Colon (tissue), 2 donors: ENCODE results near the gene TLE5.
"Not testable (repeated sequence)": the region's sequence is repeated elsewhere in the genome, so short reads cannot be mapped to it uniquely, and the experiment has no call there.

Source experiments
- FAIRE-seq: peaks from 2 replicates; lab custom pipeline; 2012; peaks lifted over from hg19 to GRCh38; lab: Jason Lieb, UNC
- donor health status: control.
- donor health status: control.

TLE5 gene

DNA sequence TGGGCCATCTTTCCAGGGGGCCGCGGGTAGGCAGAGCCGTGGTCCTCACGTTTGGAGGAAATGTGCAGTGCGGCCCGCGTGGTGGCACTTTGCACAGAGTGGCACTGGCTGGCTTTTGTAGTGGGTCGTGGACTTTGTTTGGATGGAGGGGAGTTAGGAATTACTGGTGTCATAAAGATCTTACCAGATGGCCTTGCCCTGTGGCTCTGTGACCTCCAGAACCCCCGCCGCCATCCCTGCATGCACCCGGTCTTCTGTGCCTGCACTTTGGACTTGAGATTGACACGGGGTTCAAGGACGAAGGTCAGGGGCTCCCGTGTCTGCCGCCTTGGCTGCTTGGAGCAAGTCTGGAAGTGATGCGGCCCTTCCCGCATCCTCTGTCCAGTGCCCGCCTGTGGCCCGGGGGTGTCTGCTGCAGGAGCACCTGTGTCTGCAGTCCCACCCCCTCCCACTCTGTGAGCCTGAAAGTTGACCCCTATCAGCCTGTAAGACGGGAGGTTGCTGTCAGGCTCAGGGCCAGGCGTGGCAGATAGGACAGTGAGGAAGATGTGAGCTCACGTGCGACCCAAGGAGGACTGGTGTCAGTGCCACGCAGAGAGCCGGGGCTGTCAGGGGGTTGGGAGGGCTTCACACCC lies 34.1 kb upstream of the TLE5 start:
- no peak for FAIRE-seq

DNA sequence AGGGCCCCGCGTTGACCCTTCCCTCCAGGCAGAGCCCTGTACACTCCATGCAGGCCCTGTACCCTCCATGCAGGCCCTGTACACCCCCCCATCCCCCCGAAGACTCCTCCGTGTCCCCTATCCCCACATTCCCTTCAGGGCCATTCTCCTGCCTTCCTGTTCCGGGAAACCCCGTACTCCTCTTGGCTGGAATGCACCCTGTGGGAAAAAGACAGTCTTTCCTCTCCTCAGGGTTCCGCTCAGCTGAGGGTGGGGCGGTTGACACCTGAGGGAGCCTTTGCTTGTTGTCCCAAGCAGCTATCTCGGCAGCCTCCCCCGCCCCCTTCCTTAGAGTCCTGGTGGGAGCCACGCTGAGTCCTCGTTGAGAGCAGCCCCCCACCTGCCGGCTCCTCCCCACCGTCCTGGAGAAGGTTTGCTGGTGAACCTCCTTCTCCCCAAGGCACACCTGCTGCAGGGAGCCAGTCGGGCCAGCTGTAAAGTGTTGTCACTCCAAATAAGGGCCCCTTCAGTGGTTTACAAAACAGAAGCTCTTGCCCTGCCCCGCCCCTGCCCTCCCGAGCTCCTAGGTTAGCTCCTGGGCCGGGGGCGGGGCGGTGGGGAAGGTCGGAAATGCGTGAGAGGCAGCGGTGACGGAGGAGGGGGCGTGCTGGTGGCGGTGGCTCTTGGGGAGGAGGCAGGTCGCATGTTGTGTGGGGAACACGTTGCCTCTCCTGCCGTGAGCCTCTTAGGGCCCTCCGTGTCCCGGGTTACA lies 33.3 kb upstream of the TLE5 start:
- FAIRE-seq = no peak

DNA sequence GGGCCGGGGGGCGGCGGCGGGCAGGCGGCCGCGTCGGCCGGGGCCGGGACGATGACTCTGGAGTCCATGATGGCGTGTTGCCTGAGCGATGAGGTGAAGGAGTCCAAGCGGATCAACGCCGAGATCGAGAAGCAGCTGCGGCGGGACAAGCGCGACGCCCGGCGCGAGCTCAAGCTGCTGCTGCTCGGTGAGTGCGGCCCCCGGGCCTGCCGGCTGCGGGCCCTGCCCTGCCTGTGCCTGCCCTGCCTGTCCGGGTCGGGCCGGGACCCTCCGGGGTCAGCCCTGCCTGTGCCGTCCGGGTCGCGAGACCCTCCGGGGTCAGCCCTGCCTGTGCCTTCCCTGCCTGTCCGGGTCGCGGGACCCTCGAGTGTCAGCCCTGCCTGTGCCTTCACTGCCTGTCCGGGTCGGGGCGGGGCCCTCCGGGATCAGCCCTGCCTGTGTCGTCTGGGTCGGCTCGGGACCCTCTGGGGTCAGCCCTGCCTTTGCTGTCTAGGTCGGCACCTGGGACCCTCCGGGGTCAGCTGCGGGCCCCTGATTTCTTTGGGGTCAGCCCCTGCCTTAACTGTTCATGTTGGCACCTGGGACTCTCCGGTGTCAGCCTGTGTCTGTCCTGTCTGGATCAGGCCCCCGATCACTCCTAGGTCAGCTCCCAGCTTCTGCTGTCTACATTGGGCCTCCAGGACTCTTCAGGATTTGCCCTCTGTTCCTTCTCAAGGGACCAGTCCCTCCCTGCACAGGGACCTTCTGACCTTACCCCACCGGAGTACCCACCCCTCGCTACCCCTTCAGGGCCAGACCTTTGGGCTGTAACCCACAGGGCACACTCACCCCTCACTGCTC lies 32.5 kb upstream of the TLE5 start:
- no peak for FAIRE-seq

DNA sequence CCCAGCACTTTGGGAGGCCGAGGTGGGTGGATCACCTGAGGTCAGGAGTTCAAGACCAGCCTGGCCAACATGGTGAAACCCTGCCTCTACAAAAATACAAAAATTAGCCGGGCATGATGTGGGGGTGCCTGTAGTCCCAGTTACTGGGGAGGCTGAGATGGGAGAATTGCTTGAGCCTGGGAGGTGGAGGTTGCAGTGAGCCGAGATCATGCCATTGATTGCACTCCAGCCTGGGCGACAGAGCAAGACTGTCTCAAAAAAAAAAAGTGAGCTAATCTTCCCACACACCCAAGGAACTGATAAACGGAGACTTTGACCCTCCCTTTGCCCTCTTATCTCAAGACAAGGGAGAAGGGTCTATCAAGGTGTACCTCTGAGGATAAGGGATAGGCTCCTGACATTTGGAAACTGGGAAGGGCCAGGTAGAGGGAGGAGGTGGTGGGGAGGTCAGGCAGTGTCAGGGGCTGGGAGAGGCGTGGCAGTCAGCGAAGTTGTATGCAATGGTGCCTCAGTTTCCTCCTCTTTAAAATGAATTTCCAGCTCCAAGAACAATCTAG lies 27.1 kb upstream of the TLE5 start:
- not testable (repeated sequence) for FAIRE-seq

DNA sequence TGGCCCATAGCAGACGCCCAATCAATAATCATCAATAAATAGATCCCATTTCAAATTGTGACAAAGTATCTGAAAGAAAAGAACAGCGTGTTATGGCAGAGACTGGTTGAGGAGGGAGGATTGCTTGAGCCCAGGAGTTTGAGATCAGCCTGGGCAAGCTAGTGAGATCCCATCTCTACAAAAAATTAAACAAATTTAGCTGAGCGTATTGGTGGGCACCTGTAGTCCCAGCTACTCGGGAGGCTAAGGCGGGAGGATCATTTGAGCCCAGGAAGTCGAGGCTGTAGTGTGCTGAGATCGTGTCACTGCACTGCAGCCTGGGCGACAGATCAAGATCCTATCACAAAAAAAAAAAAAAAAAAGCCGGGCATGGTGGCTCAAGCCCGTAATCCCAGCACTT lies 25.5 kb upstream of the TLE5 start:
- no peak for FAIRE-seq

DNA sequence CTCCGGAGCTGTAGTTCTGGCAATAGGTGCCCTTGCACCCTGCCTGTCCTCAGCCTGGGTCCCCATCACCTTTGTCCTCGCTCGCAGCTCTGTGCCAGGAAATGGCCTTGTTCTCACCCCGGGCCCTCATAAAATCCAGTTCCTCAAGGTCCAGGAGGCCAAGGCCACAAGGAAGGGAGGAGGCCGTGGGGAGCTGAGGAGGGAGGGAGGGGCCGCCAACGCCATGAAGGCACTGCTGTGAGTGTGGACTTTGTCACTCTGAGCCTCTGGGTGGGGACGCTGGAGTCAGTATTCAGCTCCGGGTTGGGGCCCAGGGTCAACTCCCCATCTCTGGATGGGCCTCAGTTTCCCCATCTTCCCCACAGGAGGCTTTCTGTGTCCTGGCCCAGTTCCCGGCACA lies 22.6 kb upstream of the TLE5 start:
- FAIRE-seq = no peak

DNA sequence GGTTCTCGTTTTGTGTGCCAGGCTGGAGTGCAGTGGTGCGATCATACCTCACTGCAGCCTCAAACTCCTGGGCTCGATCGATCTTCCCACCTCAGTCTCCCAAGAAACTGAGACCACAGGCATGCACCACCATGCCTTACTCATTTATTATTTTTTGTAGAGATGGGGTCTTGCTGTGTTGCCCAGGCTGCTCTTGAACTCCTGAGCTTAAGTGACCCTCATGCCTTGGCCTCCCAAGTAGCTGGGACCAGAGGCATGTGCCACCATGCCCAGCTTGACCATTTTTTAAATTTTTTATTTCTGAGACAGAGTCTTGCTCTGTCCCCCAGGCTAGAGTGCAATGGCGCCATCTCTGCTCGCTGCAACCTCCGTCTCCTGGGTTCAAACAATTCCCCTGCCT lies 21.7 kb upstream of the TLE5 start:
- no peak for FAIRE-seq

DNA sequence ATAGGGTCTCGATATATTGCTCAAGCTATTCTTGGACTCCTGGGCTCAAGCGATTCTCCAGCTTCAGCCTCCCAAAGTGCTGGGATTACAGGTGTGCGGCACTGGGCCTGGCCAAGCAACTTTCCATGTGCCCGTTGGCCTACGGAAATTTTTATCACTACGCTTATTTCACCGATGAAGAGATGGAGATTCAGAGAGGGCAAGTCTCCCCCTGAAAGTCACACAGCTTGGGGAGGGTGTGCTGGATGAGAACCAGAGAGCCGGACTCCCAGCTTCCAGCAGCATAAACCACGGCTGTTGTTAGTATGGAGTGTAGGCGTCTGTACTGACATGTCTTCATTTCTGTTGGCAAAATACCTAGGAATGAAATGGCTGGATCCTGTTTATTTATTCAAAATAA lies 20.0 kb upstream of the TLE5 start:
- no peak for FAIRE-seq

DNA sequence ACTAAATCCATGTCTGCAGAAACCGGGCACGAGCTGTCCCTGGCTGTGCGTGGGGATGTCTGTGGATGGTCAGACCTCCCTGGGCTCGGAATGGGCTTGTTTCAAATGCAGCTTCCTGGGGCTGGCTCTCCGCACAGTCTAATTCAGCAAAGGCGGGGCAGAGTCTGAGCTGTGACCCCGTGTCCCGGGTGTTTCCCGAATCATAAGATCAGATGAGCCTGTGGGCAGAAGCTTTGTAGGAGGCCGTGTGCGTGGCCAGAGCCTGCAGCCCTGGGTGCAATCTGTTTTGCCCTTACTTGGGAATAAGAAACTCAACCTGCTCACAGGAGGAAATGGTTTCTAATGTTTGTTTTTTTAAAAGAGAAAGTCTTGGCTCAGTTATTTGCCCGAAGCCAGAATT lies 18.0 kb upstream of the TLE5 start:
- FAIRE-seq = no peak

DNA sequence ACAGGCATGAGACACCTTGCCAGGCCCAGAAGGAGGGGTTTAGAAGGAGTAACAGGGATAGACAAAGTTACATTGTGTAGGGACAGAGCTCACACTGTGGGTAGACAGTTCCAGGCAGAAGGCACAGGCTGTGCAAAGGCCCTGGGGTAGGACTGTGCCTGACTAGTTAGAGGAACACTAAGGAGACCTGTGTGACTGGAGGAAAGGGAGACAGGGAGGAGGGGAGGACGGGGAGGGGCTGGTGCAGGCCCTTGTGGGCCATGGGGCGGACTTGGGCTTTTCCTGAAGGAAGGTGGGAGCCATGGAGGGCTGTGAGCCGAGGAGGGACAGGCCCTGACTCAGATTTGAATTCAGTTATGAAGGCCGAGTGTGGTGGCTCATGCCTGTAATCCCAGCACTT lies 17.3 kb upstream of the TLE5 start:
- no peak for FAIRE-seq

DNA sequence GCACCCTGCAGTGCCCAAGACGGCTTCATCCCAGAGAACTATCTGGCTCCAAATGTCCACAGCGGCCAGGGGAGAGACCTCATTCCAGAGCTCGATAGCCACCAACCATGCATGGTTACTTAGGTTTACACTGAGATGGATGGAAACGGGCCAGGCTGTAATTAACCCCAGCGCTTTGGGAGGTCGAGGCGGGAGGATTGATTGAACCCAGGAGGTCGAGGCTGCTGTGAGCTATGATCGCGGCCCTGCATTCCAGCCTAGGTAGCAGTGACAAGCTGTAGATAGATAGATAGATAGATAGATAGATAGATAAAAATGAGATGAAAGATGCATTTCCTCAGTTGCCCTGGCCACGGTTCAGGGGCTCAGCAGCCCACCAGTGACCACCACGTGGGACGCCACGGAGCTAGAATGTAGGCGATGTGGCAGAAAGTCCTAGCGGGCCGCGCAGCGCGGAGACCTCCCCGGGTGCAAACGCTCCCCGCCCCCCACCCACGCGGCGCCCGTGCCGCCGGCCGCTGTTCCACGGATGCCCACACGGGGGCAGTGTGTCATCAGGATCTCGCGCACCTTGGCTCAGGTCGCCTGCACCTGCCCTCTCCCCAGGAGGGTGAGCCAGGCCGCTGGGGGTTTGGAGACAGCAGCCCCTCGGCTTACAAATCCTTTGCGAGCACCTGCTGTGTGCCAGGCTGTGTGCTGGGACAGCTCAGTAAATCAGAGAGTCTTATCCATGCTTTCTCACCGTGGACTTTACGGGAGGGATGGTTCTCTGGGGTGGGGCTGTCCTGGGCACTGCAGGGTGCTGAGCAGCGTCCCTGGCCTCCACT lies 13.5 kb upstream of the TLE5 start:
- FAIRE-seq = no peak

DNA sequence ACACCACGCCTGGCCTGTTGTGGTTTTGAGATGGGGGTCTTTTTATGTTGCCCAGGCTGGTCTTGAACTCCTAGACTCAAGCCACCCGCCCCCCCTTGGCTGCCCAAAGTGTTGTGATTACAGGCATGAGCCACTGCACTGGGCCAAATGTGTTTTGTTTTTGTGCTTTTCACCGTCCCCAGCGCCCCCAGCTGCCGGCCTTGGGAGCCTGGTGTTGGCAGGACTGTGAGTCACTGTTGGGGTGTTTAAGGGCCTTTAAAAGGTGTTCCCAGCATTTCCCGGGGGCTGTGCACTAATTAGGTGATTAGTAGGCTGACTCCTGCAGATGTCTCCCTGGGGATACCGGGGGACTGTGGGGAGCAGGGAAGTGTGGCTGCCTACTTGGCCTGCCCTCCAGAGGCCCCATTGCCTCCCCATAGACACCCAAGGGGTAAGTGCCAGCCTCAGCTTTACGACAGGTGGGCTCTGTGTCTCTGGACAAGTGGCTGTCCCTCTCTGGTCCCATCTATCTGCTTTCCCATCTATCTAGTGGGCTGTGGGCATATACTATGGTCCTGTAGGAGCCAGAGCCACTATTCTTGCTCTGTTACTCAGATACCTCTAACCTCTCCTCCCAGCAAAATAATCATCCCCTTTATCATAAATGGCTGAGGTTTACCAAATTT lies 11.8 kb upstream of the TLE5 start:
- no peak for FAIRE-seq

DNA sequence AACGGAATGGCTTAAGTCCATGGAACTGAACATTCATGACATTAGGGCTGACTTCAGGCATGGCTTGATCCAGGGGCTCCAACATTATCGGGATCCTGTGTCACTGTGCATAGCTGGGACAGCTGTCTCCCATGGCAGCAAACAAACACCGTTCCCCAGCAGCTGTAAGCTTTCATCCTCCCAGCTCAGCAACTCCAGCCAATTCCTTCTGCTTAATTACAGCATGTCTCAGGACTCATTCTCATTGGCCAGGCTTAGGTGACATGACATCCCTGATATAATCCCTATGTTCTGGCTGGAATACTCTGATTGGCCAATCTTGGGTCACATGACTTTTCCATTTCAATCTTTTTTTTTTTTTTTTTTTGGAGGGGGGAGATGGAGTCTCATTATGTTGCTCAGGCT lies 10.9 kb upstream of the TLE5 start:
- no peak for FAIRE-seq

DNA sequence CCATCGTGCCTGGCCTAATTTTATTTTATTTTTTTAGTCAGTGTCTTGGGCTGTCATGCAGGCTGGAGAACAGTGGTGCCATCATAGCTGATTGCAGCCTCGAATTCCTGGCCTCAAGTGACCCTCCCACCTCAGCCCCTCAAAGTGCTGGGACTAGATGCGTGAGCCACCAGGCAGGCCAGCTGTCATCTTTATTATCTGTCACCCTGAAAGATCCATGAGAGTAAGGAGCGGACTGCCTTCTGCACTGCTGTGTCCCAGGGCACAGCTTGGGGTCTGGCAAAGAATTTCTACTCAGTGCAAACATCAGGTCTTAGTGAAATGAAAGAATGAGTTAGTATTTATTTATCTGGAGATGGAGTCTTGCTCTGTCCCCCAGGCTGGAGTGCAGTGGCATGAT lies 9.5 kb upstream of the TLE5 start:
- FAIRE-seq = no peak

DNA sequence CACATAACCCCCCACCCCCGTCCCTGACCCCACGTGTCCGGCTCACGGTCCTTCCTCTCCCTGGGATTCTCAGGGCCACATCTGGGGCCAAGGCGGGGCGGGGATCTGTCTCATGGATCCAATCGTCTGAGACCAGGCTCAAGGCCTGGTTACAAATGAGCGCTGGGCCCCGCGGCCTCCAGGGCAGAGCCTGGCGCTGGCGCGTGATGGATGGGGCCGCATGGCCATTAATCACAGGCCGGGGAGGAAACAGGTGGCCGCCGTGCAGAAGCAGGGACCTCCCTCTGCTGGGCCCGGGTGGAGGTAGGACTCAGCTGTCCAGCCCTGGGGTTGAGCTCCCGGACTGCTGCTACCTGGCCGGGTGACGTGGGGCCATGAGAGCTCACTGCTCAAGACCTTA lies 5.8 kb upstream of the TLE5 start:
- FAIRE-seq = no peak

DNA sequence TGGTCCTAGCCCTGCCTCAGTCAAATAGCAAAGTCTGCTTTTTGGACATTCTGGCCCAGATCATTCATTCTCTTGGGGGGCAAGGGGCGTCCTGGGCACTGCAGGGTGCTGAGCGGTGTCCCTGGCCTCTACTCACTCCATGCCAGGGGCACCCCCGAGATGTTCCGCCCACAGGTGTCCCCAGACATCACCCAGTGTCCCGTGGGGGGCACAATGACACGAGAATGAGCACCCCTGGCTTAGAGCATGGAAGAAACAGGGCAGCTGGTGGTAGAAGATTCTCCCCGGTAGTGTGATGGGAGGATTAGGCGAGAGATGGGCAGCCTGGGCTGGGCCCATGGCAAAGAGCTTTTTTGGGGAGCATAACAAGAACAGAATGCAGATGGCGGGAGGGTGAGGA lies 5.3 kb upstream of the TLE5 start:
- no peak for FAIRE-seq

DNA sequence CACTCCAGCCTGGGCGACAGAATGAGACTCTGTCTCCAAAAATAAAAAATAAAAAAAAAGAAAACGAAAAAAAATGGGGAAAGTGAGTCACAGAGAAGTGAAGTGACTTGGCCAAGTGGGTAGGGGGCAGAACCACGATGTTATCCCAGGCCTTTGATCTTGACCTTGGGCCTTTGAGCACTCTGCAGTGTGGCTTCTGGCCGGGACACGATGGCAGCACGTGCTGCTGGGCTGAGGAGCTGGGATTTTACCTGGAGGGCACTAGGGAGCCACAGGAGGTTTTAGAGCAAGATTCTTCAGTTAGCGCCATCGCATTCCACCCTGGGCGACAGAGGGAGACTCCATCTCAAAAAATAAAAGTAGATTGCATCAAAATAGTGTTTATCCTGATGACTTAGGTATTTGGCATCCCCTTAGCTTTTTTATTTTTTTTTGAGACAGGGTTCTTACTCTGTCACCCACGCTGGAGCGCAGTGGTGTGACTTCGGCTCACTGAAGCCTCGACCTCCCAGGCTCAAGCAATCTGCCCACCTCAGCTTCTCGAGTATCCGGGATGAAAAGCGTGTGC lies 4.3 kb upstream of the TLE5 start:
- FAIRE-seq = no peak

DNA sequence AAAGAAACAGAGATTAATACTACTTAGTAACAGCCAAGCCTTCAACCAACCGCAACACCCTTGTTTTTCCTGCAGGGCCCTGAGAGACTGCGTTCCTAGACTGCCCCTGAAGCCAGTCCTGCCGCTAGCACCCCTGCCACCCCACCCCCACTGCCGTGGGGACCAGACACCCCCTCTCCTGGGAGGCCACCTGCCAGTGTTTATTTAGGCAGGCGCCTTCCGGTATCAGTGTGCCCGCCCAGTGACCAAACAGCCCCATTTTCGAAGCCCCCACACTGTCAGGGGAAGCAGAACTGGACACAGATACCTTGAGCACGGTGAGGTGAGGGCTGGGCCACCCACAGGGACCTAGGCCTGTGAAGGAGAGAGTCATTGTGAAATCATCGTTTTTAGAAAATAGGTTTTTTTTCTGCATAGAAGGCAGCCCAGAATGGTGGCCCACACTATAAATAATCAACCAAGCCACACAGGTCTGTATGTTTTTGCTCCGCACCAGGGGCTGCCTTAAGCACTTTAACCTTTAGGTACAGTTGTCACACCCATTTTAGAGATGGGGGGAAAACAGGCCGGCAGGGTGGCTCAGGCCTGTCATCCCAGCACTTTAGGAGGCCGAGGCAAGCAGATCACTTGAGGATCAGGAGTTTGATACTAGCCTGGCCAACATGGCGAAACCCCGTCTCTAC lies 3.5 kb upstream of the TLE5 start:
- FAIRE-seq = no peak

DNA sequence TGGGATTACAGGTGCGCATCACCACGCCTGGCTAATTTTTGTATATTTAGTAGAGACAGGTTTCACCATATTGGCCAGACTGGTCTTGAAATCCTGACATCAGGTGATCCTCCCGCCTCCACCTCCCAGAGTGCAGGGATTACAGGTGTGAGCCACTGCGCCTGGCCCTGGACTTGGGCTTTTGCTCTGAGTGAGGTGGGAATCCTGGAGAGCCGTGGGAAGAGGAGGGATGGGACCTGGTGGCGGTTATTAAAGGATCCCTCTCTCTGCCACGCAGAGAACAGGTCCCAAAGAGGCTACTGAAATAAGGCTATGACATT lies 1.7 kb upstream of the TLE5 start:
- no peak for FAIRE-seq
